GM21717 (cell line): Measurements from ENCODE around the gene HOOK1.
"Not testable (repeated sequence)": the region's sequence is repeated elsewhere in the genome, so short reads cannot be mapped to it uniquely, and the experiment has no call there.

Experiments
- ATAC-seq: cut with Tn5 transposase; IDR thresholded peaks from one replicate; pipeline ENCODE4 v1.9.1; 2021; ENCODE audit warnings: mild to moderate bottlenecking, moderate library complexity; ENCODE audit not compliant: unreplicated experiment

The HOOK1 gene

GRCh38 chr1:59885160-59885832 lies 70.5 kb downstream of the HOOK1 start:
- no peak for ATAC-seq

- no peak for ATAC-seq
These were observed 78.4 kb downstream of the HOOK1 start for GRCh38 chr1:59892841-59893811.

DNA sequence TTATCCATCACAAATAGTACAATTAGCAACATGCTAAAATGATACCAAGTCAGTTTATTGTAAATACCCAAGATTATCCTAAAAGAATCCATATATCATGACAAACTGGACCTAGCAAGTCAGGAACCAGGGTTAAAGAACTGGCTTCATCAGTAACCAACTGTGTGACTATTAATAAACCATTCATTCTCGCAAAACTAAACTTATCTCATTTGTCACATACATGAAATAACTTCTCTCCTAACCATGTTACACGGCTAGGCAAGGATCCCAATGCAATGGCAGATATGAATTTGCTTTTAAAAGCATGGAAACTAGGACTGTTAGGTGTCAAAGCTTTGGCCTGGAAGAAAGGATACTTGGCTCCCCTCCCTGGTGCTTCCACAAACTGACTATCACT lies 82.4 kb downstream of the HOOK1 start:
- no peak for ATAC-seq

DNA sequence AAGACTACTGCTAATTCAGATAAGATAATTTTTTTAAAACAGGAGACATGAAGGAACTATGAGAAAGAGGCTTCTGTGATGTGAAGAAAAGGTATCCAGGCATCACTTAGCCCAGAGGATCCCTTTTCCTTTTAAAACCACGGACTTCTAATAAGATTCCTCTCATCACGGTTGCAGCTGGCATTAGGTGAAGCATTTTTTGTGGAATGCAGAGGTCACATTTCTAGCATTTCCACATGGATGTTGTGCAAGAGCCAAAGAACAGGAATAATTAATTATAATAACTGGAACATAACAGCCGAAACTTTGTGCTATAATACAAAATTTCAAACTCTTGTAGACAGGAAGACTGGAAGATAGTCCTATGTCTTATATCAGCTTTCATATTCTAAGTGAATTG lies 84.2 kb downstream of the HOOK1 start:
- no peak for ATAC-seq

- ATAC-seq, result no peak
These were observed 85.9 kb downstream of the HOOK1 start for GRCh38 chr1:59900640-59901039.

- ATAC-seq, result no peak
These were observed 87.1 kb downstream of the HOOK1 start for GRCh38 chr1:59901770-59902388.

GRCh38 chr1:59903141-59903754 lies 88.5 kb downstream of the HOOK1 start:
- peak; percentile 88 for ATAC-seq

DNA sequence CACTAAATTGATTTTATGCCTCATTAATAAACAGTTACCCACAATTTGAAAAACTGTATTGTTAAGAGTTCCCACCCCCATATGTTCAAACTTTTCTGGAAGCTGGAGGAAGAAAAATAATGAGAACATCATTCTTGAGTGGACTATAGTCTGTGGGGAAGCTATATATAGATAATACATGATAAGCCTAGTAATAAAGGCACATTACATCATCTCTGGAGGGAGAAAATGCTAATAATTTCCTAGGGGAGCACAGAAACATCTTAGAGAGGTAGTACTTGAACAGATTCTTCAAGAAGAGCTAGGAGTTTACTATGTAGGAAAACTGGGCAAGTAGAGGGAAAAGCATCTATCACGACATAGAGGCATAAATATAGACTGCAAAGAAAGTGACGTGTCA lies 92.2 kb downstream of the HOOK1 start:
- no peak for ATAC-seq

DNA sequence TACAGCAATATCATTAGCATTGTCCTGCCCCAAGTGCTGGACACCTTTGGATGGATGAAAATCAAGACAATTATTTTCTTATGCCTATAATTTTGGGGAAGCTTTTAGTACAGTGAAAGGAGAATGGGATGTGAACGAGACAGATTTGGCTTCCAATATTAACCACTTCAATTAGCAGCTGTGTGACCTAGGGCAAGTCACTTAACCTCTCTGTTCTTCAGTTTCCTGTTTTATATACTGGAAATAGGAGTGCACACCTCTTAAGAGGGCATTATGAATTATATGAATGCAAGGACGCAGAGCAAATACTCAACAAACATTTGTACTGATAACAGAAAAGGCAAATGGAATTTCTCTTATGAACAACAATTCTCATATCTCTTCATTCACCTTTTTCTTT lies 93.3 kb downstream of the HOOK1 start:
- ATAC-seq, result no peak

GRCh38 chr1:59908682-59909081 lies 93.9 kb downstream of the HOOK1 start:
- no peak for ATAC-seq

DNA sequence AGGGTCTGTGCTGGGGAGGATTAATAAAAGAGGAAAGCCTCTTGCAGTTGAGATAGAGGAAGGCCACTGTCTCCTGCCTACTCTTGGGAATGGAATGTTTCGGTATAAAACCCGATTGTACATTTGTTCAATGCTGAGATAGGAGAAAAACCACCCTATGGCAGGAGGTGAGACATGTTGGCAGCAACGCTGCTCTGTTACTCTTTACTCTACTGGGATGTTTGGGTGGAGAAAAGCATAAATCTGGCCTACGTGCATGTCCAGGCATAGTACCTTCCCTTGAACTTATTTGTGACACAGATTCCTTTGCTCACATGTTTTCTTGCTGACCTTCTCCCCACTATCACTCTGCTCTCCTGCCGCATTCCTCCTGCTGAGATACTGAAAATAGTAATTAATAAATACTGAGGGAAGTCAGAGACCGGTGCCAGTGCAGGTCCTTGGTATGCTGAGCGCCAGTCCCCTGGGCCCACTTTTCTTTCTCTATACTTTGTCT lies 100.1 kb downstream of the HOOK1 start:
- not testable (repeated sequence) for ATAC-seq

DNA sequence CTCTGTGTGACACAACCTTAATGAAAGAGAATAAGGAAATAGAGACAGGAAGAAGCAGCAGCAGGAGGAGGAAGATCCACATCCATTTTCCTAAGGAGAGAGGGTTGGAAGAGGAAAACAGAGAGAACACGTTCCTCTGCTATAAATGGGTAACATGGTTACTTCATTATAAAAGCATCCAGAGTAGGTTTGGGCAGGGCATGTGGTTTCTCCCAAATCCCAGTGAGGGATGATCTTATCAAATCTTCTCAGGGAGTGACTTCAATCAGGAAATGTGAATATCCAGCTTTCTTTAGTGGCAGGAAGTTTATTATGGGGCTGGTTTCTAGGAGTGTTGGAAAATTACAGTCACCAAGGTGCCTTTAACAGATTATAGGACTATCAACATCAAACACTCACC lies 100.8 kb downstream of the HOOK1 start:
- ATAC-seq, result no peak

DNA sequence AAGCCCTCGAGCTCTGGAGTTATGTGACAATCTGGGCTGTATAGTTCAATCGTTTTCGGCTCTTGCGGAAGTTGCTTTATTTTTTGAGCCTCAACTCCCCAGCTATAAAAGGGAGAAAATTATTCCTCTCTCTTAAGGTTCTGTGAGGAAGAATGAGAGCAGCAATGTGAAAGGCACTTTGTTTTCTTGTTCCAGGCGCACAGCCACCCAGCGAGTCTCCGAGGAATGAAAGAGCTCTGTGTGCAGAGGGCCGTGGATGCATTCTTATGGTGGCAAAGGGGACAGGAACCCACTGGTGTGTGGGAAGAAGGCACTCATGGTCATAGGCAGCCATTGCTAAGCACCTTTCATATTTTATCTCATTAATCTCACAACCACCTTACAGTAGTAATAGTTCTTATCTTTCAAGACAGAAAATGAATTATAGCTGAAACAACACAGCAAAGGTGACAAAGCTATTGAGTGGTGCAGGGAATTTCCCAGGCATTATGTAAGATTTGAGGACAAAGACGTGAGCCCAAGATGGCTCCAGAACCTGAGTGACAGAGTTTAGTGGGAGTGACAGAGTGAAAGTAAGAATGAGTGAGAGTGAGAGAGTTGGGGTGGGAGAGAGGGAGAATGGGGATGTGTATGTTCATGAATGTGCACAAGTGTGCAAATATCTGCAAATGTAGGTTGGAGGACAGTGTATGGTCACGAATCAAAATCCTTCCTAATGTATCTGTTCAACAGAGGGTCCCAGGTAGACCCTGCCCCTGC lies 102.5 kb downstream of the HOOK1 start:
- ATAC-seq, result no peak

GRCh38 chr1:59917785-59918180 lies 103.0 kb downstream of the HOOK1 start:
- no peak for ATAC-seq

DNA sequence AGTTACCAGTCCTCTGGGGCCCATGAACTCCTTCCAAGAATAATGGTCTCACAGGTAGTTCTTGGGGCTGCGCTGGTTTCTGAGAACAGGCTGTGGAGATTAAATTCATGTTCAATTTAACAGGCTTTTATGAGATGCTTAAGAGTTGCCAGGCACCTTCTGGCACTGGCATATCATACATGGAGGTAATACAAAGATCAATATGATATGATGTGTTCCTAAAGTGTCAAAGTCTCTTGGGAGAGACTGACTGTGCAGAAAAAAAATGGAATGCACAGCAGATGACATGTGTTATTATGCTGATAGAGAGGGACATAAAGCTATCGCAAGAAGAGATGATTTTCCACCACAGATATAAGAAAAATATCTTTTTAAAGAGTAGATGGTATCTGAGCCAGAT lies 105.0 kb downstream of the HOOK1 start:
- ATAC-seq, result no peak

DNA sequence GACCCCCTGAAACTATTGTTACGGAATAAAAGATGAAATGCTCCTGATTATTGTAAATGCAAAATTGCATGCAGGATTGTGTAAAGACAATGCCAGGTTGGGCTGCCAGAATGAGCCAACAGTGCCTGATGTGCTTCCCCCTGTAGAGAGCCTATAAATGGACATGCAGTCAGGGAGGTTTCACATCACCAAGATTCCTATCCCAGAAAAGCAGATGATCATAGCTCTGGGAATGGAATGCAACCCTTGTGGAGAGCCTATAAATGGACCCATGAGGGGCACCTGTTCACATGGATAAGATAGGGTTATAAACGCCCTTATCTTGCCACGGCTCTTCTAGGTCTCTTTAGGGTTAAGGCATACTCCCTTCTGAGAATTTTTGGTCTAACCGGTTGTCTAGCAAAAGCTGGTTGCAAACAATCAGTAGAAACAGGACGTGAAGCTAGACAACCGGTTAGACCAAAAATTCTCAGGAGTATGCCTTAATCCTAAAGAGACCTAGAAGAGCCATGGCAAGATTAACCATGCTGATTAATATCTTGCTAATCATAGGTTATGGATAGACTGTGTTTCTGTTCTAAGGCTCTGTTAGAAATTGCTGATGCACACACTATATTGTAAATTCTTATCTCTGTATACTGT lies 106.6 kb downstream of the HOOK1 start:
- not testable (repeated sequence) for ATAC-seq

DNA sequence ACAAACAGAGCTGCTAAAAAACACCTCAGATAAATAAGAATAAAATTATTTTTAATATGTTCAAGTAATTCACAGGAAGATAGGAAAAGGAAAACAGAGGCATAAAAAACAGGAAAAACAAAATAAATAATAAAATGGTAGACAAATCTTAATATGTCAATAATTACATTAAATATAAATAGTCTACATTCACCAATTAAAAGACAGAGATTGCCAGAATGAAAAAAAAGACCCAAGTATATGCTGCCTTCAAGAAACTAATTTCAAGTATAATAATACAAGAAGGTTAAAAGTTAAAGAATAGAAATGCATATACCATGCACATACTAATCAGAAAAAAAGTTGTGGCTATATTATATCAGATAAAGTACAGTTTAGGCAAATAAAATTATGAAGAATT lies 109.9 kb downstream of the HOOK1 start:
- no peak for ATAC-seq
